ENCODE data around the gene BCL11A. TPM values are rescaled to one million over a fixed set of nuclear protein-coding genes. Genes with fewer than 3 reads are reported as not detected.

Gene BCL11A
- polyA plus RNA-seq, 1 donor (not counting 4 experiments of a cell fraction or from before 2014, with no cell fraction given) = 5.0 TPM

GRCh38 chr2:60595953-60596352, 42.5 kb upstream of the BCL11A start:
- DNase-seq (ENCODE audit: low read depth, low spot score) = no peak
- Histone ChIP-seq H3K4me2 (ENCODE audit: control insufficient read depth, extremely low read depth, insufficient read depth, low read depth, low read length) (no peak overlapping the region), H3K27ac (ENCODE audit: control insufficient read depth, insufficient read depth, low read length) (no peak overlapping the region), H3K27me3 (ENCODE audit: control insufficient read depth, extremely low read depth, insufficient read depth, low read length) (no peaks in the 10 kb centered on the region), H3K4me3 (ENCODE audit: control insufficient read depth in 2 of 3, extremely low read depth in 1 of 3, insufficient read depth in 2 of 3, low read depth in 1 of 3, low read length in 3 of 3) (no peak overlapping the region), H3K9me1 (ENCODE audit: control insufficient read depth, extremely low read depth, insufficient read depth, low read length) (no peaks in the 10 kb centered on the region), H3K4me1 (ENCODE audit: control insufficient read depth, extremely low read depth, insufficient read depth, low read length) (peaks cover under 1% of the 10 kb centered on the region), H3K9ac (ENCODE audit: control insufficient read depth, extremely low read depth, insufficient read depth, low read length) (no peak overlapping the region), H4K20me1 (ENCODE audit: control insufficient read depth, extremely low read depth, insufficient read depth, low read length) (no peaks in the 10 kb centered on the region), H2AFZ (ENCODE audit: control insufficient read depth, low read length) (no peak overlapping the region), H3K79me2 (ENCODE audit: control insufficient read depth, insufficient read depth, low read length) (no peaks in the 10 kb centered on the region), H3K9me3 (ENCODE audit: control insufficient read depth, low read depth, low read length) (no peaks in the 10 kb centered on the region), H3K36me3 (ENCODE audit: control insufficient read depth in 2 of 2, extremely low read depth in 1 of 2, insufficient read depth in 2 of 2, low read length in 2 of 2) (no peaks in the 10 kb centered on the region)
- dilution Hi-C loops (cut with MboI; ENCODE audit: extremely low pct_ligation_motif_present, low sequenced_read_pairs) = no loop called here
- no peak for TF ChIP-seq EZH2 (IDR thresholded peaks at IDR 0.05; ENCODE audit: low read length)
- TF ChIP-seq, protein P1, sequence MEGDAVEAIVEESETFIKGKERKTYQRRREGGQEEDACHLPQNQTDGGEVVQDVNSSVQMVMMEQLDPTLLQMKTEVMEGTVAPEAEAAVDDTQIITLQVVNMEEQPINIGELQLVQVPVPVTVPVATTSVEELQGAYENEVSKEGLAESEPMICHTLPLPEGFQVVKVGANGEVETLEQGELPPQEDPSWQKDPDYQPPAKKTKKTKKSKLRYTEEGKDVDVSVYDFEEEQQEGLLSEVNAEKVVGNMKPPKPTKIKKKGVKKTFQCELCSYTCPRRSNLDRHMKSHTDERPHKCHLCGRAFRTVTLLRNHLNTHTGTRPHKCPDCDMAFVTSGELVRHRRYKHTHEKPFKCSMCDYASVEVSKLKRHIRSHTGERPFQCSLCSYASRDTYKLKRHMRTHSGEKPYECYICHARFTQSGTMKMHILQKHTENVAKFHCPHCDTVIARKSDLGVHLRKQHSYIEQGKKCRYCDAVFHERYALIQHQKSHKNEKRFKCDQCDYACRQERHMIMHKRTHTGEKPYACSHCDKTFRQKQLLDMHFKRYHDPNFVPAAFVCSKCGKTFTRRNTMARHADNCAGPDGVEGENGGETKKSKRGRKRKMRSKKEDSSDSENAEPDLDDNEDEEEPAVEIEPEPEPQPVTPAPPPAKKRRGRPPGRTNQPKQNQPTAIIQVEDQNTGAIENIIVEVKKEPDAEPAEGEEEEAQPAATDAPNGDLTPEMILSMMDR (optimal IDR thresholded peaks at IDR 0.05 in 1 of 3, IDR thresholded peaks at IDR 0.05 in 1 of 3, conservative IDR thresholded peaks at IDR 0.05 in 1 of 3; ENCODE audit: extremely low read depth in 1 of 3, insufficient read depth in 2 of 3, low read length in 3 of 3) = no peak
- no peak for FAIRE-seq

DNA sequence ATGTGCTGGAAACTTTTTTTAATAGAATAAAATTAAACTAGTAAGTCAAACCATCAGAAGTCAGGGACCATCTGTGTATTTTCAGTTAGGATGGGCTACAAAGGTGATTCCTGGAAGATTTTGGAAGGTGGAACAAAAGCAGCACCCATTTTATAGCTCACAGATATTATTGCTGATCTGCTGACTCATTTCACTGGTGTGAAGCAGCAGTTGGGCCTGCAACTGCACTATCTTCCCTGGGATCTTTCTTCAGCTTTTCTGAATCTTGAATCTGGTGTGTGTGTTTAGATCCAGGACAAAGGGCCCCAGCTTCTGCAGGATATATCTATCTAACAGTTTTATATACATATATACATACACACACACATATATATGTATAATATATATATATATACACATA, 35.6 kb upstream of the BCL11A start:
- no peak for FAIRE-seq
- H3K36me3 ChIP-seq (ENCODE audit: control insufficient read depth in 2 of 2, extremely low read depth in 1 of 2, insufficient read depth in 2 of 2, low read length in 2 of 2) = no peaks in the 10 kb centered on the region
- no peak overlapping the region for H3K27ac ChIP-seq (ENCODE audit: control insufficient read depth, insufficient read depth, low read length)
- peaks cover 10% of the 10 kb centered on the region for H3K4me1 ChIP-seq (ENCODE audit: control insufficient read depth, extremely low read depth, insufficient read depth, low read length)
- H2AFZ ChIP-seq (ENCODE audit: control insufficient read depth, low read length) = no peak overlapping the region
- H3K4me2 ChIP-seq (ENCODE audit: control insufficient read depth, extremely low read depth, insufficient read depth, low read depth, low read length) = no peak overlapping the region
- dilution Hi-C loops (cut with MboI; ENCODE audit: extremely low pct_ligation_motif_present, low sequenced_read_pairs) = no loop called here
- no peaks in the 10 kb centered on the region for H3K79me2 ChIP-seq (ENCODE audit: control insufficient read depth, insufficient read depth, low read length)
- no peak overlapping the region for H3K9ac ChIP-seq (ENCODE audit: control insufficient read depth, extremely low read depth, insufficient read depth, low read length)
- H4K20me1 ChIP-seq (ENCODE audit: control insufficient read depth, extremely low read depth, insufficient read depth, low read length) = no peaks in the 10 kb centered on the region
- no peaks in the 10 kb centered on the region for H3K9me3 ChIP-seq (ENCODE audit: control insufficient read depth, low read depth, low read length)
- TF ChIP-seq, protein P1 (optimal IDR thresholded peaks at IDR 0.05 in 1 of 3, IDR thresholded peaks at IDR 0.05 in 1 of 3, conservative IDR thresholded peaks at IDR 0.05 in 1 of 3; ENCODE audit: extremely low read depth in 1 of 3, insufficient read depth in 2 of 3, low read length in 3 of 3) = no peak
- no peak for TF ChIP-seq EZH2 (IDR thresholded peaks at IDR 0.05; ENCODE audit: low read length)
- no peaks in the 10 kb centered on the region for H3K9me1 ChIP-seq (ENCODE audit: control insufficient read depth, extremely low read depth, insufficient read depth, low read length)
- no peak for DNase-seq (ENCODE audit: low read depth, low spot score)
- no peaks in the 10 kb centered on the region for H3K27me3 ChIP-seq (ENCODE audit: control insufficient read depth, extremely low read depth, insufficient read depth, low read length)
- H3K4me3 ChIP-seq (ENCODE audit: control insufficient read depth in 2 of 3, extremely low read depth in 1 of 3, insufficient read depth in 2 of 3, low read depth in 1 of 3, low read length in 3 of 3) = no peak overlapping the region

Data from keratinocyte (primary cell).